ENCODE measurements around the gene RCAN2.
"Not testable (repeated sequence)": the region's sequence is repeated elsewhere in the genome, so short reads cannot be mapped to it uniquely, and the experiment has no call there.

The RCAN2 gene

GRCh38 chr6:46387728-46388127 lies 103.5 kb downstream of the RCAN2 start:
- not testable (repeated sequence) for DNase-seq (ENCODE audit: low spot score)

GRCh38 chr6:46381579-46381978 lies 109.7 kb downstream of the RCAN2 start:
- no peak for DNase-seq (ENCODE audit: low spot score)

- no peak for DNase-seq (ENCODE audit: low spot score)
These were observed 110.2 kb downstream of the RCAN2 start for GRCh38 chr6:46381057-46381456.

- DNase-seq (ENCODE audit: low spot score), result no peak
These were observed 111.0 kb downstream of the RCAN2 start for GRCh38 chr6:46380152-46380807.

GRCh38 chr6:46378882-46379416 lies 112.3 kb downstream of the RCAN2 start:
- DNase-seq (ENCODE audit: low spot score), result no peak

- no peak for DNase-seq (ENCODE audit: low spot score)
These were observed 112.9 kb downstream of the RCAN2 start for GRCh38 chr6:46378161-46378881.

GRCh38 chr6:46377209-46377608 lies 114.0 kb downstream of the RCAN2 start:
- DNase-seq (ENCODE audit: low spot score), result no peak

- DNase-seq (ENCODE audit: low spot score), result no peak
These were observed 114.6 kb downstream of the RCAN2 start for GRCh38 chr6:46376562-46377061.

GRCh38 chr6:46370622-46371021 lies 120.6 kb downstream of the RCAN2 start:
- no peak for DNase-seq (ENCODE audit: low spot score)

GRCh38 chr6:46368169-46368536 lies 123.1 kb downstream of the RCAN2 start:
- no peak for DNase-seq (ENCODE audit: low spot score)

GRCh38 chr6:46367354-46368168 lies 123.7 kb downstream of the RCAN2 start:
- no peak for DNase-seq (ENCODE audit: low spot score)

- DNase-seq (ENCODE audit: low spot score), result no peak
These were observed 124.9 kb downstream of the RCAN2 start for GRCh38 chr6:46366190-46366900.

GRCh38 chr6:46357591-46357990 lies 133.7 kb downstream of the RCAN2 start:
- no peak for DNase-seq (ENCODE audit: low spot score)

GRCh38 chr6:46356543-46356942 lies 134.7 kb downstream of the RCAN2 start:
- no peak for DNase-seq (ENCODE audit: low spot score)

GRCh38 chr6:46353528-46353927 lies 137.7 kb downstream of the RCAN2 start:
- no peak for DNase-seq (ENCODE audit: low spot score)

GRCh38 chr6:46352541-46353268 lies 138.5 kb downstream of the RCAN2 start:
- no peak for DNase-seq (ENCODE audit: low spot score)

- no peak for DNase-seq (ENCODE audit: low spot score)
These were observed 140.5 kb downstream of the RCAN2 start for GRCh38 chr6:46350714-46351113.

GRCh38 chr6:46347669-46348068 lies 143.6 kb downstream of the RCAN2 start:
- DNase-seq (ENCODE audit: low spot score), result no peak

GRCh38 chr6:46340246-46340645 lies 151.0 kb downstream of the RCAN2 start:
- no peak for DNase-seq (ENCODE audit: low spot score)

GRCh38 chr6:46338131-46338530 lies 153.1 kb downstream of the RCAN2 start:
- DNase-seq (ENCODE audit: low spot score), result no peak

GRCh38 chr6:46334442-46334841 lies 156.8 kb downstream of the RCAN2 start:
- DNase-seq (ENCODE audit: low spot score), result no peak
